ENCODE results near the gene CSTF3. TPM values are rescaled to one million over a fixed set of nuclear protein-coding genes. Genes with fewer than 3 reads are reported as not detected.

The CSTF3 gene
- total and polyA plus RNA-seq, 10 of the 15 experiments (the other 5 are each of a cell fraction or from before 2014, with no cell fraction given), result 25.4 to 63.5 (median 49.5) TPM

DNA sequence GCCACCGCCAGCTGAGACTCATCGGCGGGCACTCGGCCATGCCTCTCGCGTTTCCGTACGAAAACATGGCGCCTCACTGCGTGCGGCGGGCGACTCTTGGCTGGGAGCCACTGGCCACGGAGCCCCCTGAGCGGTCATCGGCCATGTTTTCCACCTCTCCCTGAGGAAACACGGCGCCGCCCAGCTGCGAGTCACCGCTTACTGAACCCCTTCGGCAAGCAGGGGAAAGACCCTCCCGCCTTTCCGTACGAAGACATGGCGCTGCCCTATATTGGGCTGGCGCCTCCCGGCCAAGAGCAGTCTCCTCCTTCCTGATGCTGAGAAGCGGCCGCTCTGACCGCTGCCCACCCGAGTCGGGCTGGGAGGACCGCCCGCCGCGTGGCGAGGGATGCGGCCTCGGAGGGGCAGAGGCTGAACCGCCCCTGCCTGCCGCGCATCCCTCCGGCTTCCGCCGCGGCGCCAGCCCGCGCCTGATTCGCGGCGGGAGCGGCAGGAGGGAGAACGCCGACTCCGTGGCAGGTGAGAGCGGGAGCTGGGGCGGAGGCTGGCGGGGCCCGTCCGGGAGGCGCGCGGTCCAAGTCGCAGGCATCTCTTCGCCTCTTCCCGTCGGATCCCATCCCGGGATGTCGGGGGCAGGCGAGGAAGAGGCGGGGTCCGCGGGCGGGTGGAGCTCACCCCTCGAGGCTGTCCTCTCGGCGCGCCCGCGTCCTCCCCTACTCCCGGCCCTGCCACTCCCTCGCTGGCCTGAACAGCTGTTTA lies 121.8 kb downstream of the CSTF3 start, which contains the start of gene TCP11L1 (continued):
- TF ChIP-seq FOXM1 (IDR thresholded peaks at IDR 0.05; ENCODE audit: low read depth, low read length) (no peak), BACH1 (IDR thresholded peaks at IDR 0.05; ENCODE audit: borderline replicate concordance) (peak; percentile 38; the same call in 1 of the 2 replicates), PKNOX1 (IDR thresholded peaks at IDR 0.05) (peak; percentile 83), SPI1 (IDR thresholded peaks at IDR 0.05; ENCODE audit: borderline replicate concordance, insufficient read depth, low read depth, low read length) (no peak), RCOR1 (conservative IDR thresholded peaks at IDR 0.05; ENCODE audit: low read depth, low read length) (peak; percentile 90; the same call in 1 of the 2 replicates), PAX5 (IDR thresholded peaks at IDR 0.05; ENCODE audit: borderline replicate concordance, low read depth, low read length) (no peak), EZH2 (IDR thresholded peaks at IDR 0.05; ENCODE audit: borderline replicate concordance, control insufficient read depth, low read depth, low read length) (no peak), ZNF217 (IDR thresholded peaks at IDR 0.05) (peak; percentile 20; the same call in 1 of the 2 replicates), NRF1 (conservative IDR thresholded peaks at IDR 0.05; ENCODE audit: low read depth, low read length) (no peak), RB1 (IDR thresholded peaks at IDR 0.05; ENCODE audit: borderline replicate concordance) (peak; percentile 67; the same call in 1 of the 2 replicates), IKZF2 (IDR thresholded peaks at IDR 0.05) (peak in 1 of 2 experiments; percentile 10; a peak in 1 of 4 replicates), ZNF24 (IDR thresholded peaks at IDR 0.05) (no peak), HSF1 (IDR thresholded peaks at IDR 0.05; ENCODE audit: low read depth, low read length) (no peak), RELB (IDR thresholded peaks at IDR 0.05; ENCODE audit: low read depth) (peak; percentile 8; the same call in 1 of the 2 replicates), CTCF (IDR thresholded peaks at IDR 0.05 in 2 of 3, conservative IDR thresholded peaks at IDR 0.05 in 1 of 3; ENCODE audit: control insufficient read depth in 2 of 3, extremely low read depth in 1 of 3, insufficient read depth in 1 of 3, low read depth in 3 of 3, low read length in 3 of 3) (no peak; a peak in 1 of 6 replicates)
- TF ChIP-seq, protein P1, sequence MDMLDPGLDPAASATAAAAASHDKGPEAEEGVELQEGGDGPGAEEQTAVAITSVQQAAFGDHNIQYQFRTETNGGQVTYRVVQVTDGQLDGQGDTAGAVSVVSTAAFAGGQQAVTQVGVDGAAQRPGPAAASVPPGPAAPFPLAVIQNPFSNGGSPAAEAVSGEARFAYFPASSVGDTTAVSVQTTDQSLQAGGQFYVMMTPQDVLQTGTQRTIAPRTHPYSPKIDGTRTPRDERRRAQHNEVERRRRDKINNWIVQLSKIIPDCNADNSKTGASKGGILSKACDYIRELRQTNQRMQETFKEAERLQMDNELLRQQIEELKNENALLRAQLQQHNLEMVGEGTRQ (IDR thresholded peaks at IDR 0.05; ENCODE audit: borderline replicate concordance, low read depth, low read length), result no peak
- TF ChIP-seq, protein P2, sequence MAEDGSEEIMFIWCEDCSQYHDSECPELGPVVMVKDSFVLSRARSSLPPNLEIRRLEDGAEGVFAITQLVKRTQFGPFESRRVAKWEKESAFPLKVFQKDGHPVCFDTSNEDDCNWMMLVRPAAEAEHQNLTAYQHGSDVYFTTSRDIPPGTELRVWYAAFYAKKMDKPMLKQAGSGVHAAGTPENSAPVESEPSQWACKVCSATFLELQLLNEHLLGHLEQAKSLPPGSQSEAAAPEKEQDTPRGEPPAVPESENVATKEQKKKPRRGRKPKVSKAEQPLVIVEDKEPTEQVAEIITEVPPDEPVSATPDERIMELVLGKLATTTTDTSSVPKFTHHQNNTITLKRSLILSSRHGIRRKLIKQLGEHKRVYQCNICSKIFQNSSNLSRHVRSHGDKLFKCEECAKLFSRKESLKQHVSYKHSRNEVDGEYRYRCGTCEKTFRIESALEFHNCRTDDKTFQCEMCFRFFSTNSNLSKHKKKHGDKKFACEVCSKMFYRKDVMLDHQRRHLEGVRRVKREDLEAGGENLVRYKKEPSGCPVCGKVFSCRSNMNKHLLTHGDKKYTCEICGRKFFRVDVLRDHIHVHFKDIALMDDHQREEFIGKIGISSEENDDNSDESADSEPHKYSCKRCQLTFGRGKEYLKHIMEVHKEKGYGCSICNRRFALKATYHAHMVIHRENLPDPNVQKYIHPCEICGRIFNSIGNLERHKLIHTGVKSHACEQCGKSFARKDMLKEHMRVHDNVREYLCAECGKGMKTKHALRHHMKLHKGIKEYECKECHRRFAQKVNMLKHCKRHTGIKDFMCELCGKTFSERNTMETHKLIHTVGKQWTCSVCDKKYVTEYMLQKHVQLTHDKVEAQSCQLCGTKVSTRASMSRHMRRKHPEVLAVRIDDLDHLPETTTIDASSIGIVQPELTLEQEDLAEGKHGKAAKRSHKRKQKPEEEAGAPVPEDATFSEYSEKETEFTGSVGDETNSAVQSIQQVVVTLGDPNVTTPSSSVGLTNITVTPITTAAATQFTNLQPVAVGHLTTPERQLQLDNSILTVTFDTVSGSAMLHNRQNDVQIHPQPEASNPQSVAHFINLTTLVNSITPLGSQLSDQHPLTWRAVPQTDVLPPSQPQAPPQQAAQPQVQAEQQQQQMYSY (CRISPR knock-in tag; IDR thresholded peaks at IDR 0.05), result no peak

All from GM12878 (cell line).